Cardiac muscle cell (in vitro differentiated cells and primary cell): ENCODE data around the gene PTBP2. TPM values are rescaled to one million over a fixed set of nuclear protein-coding genes. Genes with fewer than 3 reads are reported as not detected.

ENCODE experiments used
- DNase-seq, 2 donors: peaks; one replicate each; pipeline versions ENCODE4 v3.0.0 to v3.0.0-alpha.2; 2010 to 2017; ENCODE audit warnings: low read depth in 1 of 2, low spot score in 1 of 2
- H3K27ac ChIP-seq: fragments of 200-600 bp; sonication (generic); 2 replicates; pipeline ENCODE4 v1.5.1; 2016
- H3K27me3 ChIP-seq: fragments of 200-600 bp; sonication (generic); 2 replicates; pipeline ENCODE4 v1.6.0; 2016; ENCODE audit warnings: control low read depth
- H3K36me3 ChIP-seq: fragments of 200-600 bp; sonication (generic); 2 replicates; pipeline ENCODE4 v1.5.1; 2016; ENCODE audit warnings: control low read depth
- H3K4me1 ChIP-seq: fragments of 200-600 bp; sonication (generic); 2 replicates; pipeline ENCODE4 v1.8.1; 2017; ENCODE audit warnings: low read depth, mild to moderate bottlenecking, mixed run types
- H3K4me3 ChIP-seq: fragments of 200-600 bp; sonication (generic); 2 replicates; pipeline ENCODE4 v1.5.1; 2016; ENCODE audit warnings: mild to moderate bottlenecking
- H3K9me3 ChIP-seq: fragments of 200-600 bp; sonication (generic); 2 replicates; pipeline ENCODE4 v1.5.1; 2017; ENCODE audit warnings: low read depth, mild to moderate bottlenecking, control low read depth
- polyA plus RNA-seq: library from polyadenylated mRNA; unstranded; fragments of >200 nt; fragmentation: Nextera tagmentation; extraction: Ambion mirVana; gene quantifications from 2 replicates; pipeline ENCODE4 v1.2.1, GENCODE V29; 2016
- total RNA-seq: library from RNA; depleted of rRNA; stranded (reverse); fragments of >200 nt; gene quantifications from 2 replicates; pipeline ENCODE4 v1.2.3, GENCODE V29; 2016
- TF ChIP-seq, protein P1 (sequence below): IDR thresholded peaks from 2 replicates; pipeline ENCODE4 v1.5.1; 2012; ENCODE audit warnings: low read depth, mild to moderate bottlenecking, low read length

Gene PTBP2
- total and polyA plus RNA-seq, 2 experiments from 2014 or later = 37.1 to 89.6 TPM

DNA sequence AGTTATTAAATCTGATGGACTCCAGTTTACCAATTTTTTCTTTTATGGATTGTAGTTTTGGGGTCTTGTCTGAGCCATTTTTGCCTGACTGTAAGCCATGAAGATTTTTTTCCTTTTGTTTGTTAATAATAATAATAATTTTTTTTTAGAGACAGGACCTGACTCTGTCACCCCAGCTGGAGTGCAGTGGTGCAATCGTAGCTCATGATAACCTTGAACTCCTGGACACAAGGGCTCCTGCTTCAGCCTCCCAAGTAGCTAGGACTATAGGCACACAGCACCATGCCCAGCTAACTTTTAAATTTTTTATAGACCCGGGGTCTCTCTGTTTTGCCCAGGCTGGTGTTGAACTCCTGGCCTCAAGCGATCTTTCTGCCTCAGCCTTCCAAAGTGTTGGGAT, 6.3 kb downstream of the PTBP2 start:
- Histone ChIP-seq H3K27me3 (no peaks in the 10 kb centered on the region), H3K4me1 (peaks cover 11% of the 10 kb centered on the region), H3K9me3 (no peaks in the 10 kb centered on the region), H3K36me3 (peaks cover 2% of the 10 kb centered on the region), H3K27ac (no peak overlapping the region), H3K4me3 (no peak overlapping the region)
- TF ChIP-seq, protein P1, sequence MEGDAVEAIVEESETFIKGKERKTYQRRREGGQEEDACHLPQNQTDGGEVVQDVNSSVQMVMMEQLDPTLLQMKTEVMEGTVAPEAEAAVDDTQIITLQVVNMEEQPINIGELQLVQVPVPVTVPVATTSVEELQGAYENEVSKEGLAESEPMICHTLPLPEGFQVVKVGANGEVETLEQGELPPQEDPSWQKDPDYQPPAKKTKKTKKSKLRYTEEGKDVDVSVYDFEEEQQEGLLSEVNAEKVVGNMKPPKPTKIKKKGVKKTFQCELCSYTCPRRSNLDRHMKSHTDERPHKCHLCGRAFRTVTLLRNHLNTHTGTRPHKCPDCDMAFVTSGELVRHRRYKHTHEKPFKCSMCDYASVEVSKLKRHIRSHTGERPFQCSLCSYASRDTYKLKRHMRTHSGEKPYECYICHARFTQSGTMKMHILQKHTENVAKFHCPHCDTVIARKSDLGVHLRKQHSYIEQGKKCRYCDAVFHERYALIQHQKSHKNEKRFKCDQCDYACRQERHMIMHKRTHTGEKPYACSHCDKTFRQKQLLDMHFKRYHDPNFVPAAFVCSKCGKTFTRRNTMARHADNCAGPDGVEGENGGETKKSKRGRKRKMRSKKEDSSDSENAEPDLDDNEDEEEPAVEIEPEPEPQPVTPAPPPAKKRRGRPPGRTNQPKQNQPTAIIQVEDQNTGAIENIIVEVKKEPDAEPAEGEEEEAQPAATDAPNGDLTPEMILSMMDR = no peak
- no peak for DNase-seq

DNA sequence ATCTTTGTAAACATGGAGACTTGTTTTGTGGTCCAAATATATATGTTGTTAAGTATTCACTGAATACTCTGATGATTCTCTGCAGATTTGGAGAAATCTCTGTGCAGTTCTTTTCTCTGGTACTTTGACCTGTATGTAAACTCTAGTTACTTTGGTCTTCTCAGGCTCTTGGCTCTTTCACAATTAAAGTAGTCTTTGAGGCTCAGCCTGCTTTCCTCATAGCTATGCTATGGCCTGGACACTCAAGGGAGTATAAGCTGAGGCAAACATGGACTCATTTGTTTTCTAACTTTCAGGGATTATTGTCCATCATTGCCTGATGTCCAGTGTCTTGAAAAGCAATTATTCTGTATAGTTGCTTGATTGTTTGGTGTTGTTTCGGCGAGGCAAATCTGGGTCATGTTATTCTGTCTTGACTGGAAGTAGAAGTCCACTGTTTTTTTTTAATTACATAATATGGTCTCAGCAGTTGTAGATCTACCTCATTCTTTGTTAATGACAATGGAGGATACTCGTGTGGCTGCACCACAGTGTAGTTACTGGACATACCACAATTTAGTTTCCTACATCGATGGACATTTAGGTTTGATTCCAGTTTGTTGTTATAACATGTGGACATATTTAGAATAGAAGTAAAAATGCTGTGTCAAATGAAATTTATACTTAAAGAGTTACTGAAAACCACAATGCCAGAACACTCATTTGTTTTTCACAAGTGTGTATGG, 9.2 kb downstream of the PTBP2 start:
- TF ChIP-seq, protein P1 = no peak
- peak in 1 of 2 donors; percentile 43 for DNase-seq
- no peak overlapping the region for H3K4me3 ChIP-seq
- no peak overlapping the region for H3K27ac ChIP-seq
- H3K4me1 ChIP-seq = no peaks in the 10 kb centered on the region
- no peaks in the 10 kb centered on the region for H3K36me3 ChIP-seq
- no peaks in the 10 kb centered on the region for H3K27me3 ChIP-seq
- H3K9me3 ChIP-seq = no peaks in the 10 kb centered on the region

DNA sequence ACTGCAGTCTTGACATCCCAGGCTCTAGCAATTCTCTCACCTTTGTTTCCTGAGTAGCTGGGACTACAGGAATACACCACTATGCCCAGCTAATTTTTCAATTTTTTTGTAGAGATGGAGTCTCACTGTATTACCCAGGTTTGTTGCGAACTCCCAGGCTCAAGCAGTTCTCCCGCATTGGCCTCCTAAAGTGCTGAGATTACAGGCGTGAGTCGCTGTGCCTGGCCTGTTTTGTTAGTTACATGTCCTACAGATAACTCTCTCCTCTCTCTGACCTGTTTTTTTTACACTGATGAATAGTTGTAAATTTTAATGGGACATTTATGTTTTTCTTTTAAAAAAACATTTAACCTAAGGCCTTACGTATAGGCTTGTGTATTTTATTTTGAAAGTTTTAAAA, 19.8 kb downstream of the PTBP2 start:
- H3K4me1 ChIP-seq = peaks cover 7% of the 10 kb centered on the region
- TF ChIP-seq, protein P1 = no peak
- H3K9me3 ChIP-seq = no peaks in the 10 kb centered on the region
- no peaks in the 10 kb centered on the region for H3K27me3 ChIP-seq
- no peak overlapping the region for H3K4me3 ChIP-seq
- peaks cover 3% of the 10 kb centered on the region for H3K36me3 ChIP-seq
- no peak overlapping the region for H3K27ac ChIP-seq
- DNase-seq = peak in 1 of 2 donors; percentile 10

DNA sequence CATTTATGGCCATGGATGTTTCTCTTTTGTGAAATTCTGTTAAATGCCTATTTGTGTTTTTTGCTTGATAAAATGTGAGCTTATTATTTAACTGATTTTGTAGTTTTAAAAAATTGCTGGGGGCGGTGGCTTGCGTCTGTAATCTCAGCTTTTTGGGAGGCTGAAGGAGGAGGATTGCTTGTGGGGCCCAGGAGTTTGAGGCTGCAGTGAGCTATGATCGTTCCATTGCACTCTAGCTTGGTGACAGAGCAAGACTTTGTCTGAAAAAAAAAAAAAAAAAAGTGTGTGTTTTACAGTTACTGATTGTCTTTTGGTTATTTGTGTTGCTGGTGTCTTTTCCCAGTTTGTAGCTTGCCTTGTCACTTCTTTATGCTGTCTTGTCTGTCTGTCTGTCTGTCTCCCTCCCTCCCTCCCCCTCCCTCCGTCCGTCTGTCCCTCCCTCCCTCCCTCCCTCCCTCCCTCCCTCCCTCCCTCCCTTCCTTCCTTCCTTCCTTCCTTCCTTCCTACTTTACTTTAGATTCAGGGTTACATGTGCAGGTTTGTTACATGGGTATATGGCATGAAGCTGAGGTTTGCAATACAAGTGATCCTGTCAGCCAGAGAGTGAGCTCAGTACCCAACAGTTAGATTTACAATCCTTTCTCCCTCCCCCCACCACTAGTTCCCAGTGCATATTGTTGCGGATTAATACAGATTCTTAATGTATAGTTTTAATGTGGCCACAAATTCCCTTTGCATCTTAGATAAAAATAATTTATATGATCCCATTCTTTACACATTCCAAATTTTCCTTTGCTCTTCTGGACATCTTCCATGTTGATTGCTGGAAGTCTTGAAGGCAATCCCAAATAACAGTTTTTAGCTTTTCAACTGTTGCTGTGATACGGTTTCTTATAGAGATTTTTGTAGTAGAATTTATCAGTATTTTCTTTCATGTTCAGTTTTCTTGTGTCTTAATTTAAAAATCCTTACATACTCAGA, 25.1 kb downstream of the PTBP2 start:
- no peak overlapping the region for H3K4me3 ChIP-seq
- H3K9me3 ChIP-seq = no peaks in the 10 kb centered on the region
- TF ChIP-seq, protein P1 = no peak
- H3K27me3 ChIP-seq = no peaks in the 10 kb centered on the region
- peaks cover 11% of the 10 kb centered on the region for H3K36me3 ChIP-seq
- no peak overlapping the region for H3K27ac ChIP-seq
- DNase-seq = no peak
- H3K4me1 ChIP-seq = no peaks in the 10 kb centered on the region

DNA sequence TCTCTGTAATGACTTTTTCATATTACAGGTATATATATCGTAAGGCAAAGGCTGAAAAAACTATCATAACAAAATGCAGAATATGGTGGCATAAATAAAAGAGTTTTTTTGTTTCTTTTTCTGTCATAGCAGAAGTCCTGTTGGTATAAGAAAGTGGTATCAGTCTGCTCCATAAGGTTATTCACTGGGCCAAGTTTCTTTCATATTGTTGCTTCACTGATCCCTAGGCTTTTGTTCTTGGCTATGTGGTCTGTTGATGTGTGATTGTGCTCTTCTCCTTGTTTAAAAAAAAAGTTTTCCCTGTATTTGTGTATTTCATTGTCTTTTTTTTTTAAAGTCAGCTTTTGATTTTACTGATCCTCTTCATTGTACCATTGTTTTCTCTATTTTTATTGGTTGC, 26.0 kb downstream of the PTBP2 start:
- Histone ChIP-seq H3K27me3 (no peaks in the 10 kb centered on the region), H3K4me1 (no peaks in the 10 kb centered on the region)

More for the DNA sequence above, 26.0 kb downstream of the PTBP2 start:
- no peak overlapping the region for H3K4me3 ChIP-seq
- no peaks in the 10 kb centered on the region for H3K9me3 ChIP-seq
- no peak overlapping the region for H3K27ac ChIP-seq
- peaks cover 19% of the 10 kb centered on the region for H3K36me3 ChIP-seq
- DNase-seq = peak in 1 of 2 donors; percentile 39
- TF ChIP-seq, protein P1 = no peak
